Lower leg skin (tissue), 3 donors: Measurements from ENCODE around the gene CMIP.

Source experiments
- CTCF ChIP-seq, 3 donors: fragments of 450-650 bp; IDR thresholded peaks; one replicate each; pipeline ENCODE4 v1.5.1; 2016; ENCODE audit warnings: antibody characterized with exemption in 3 of 3, mild to moderate bottlenecking in 3 of 3, moderate library complexity in 2 of 3
- POLR2A ChIP-seq, 2 donors: fragments of 450-650 bp; IDR thresholded peaks; one replicate each; pipeline ENCODE4 v1.6.1; 2016 to 2017; ENCODE audit warnings: antibody characterized with exemption in 2 of 2, mild to moderate bottlenecking in 1 of 2, moderate library complexity in 1 of 2

GRCh38 chr16:81419806-81420205 is 24.8 kb upstream of the CMIP start:
- no peak for TF ChIP-seq CTCF (IDR thresholded peaks at IDR 0.05)
- TF ChIP-seq POLR2A (IDR thresholded peaks at IDR 0.05) = no peak
